Astrocyte of the spinal cord (primary cell): ENCODE data around the gene OLFM4.

Experiments
- DNase-seq: peaks from one replicate; pipeline ENCODE4 v3.0.0; 2011; ENCODE audit warnings: low read depth, low spot score
- H3K4me3 ChIP-seq: 2 replicates; pipeline ENCODE4 v1.5.1; 2011; ENCODE audit warnings: low read depth, mild to moderate bottlenecking, low read length, moderate library complexity
- CTCF ChIP-seq: IDR thresholded peaks from 2 replicates; pipeline ENCODE4 v1.5.1; 2012; ENCODE audit warnings: low read depth, mild to moderate bottlenecking, low read length, inconsistent platforms
- in situ Hi-C: cut with HindIII; loops from 2 replicates; pipeline ENCODE4 v1.10.0; 2017; ENCODE audit warnings: low sequenced_read_pairs

The OLFM4 gene

GRCh38 chr13:53020764-53021335, 7.8 kb upstream of the OLFM4 start:
- no peak overlapping the region for H3K4me3 ChIP-seq
- no peak for TF ChIP-seq CTCF
- DNase-seq: no peak
- in situ Hi-C loops: no loop called here

GRCh38 chr13:53023246-53023645, 5.4 kb upstream of the OLFM4 start:
- in situ Hi-C loops: no loop called here
- no peak overlapping the region for H3K4me3 ChIP-seq
- no peak for TF ChIP-seq CTCF
- DNase-seq: no peak

- DNase-seq: no peak
- no peak for TF ChIP-seq CTCF
- in situ Hi-C loops: no loop called here
- no peak overlapping the region for H3K4me3 ChIP-seq
Observed at GRCh38 chr13:53028063-53028462, 550 bp upstream of the OLFM4 start.

GRCh38 chr13:53032849-53033248, 4.2 kb downstream of the OLFM4 start:
- no peak for DNase-seq
- in situ Hi-C loops: no loop called here
- no peak overlapping the region for H3K4me3 ChIP-seq
- TF ChIP-seq CTCF: no peak

- no peak for TF ChIP-seq CTCF
- in situ Hi-C loops: no loop called here
- no peak for DNase-seq
- H3K4me3 ChIP-seq: no peak overlapping the region
Observed at GRCh38 chr13:53038993-53039392, 10.4 kb downstream of the OLFM4 start.

- in situ Hi-C loops: no loop called here
- TF ChIP-seq CTCF: no peak
- no peak overlapping the region for H3K4me3 ChIP-seq
- no peak for DNase-seq
Observed at GRCh38 chr13:53041968-53042516, 13.4 kb downstream of the OLFM4 start.
